Bronchial epithelial cell (primary cell): ENCODE data around the gene SLAMF7. TPM values are rescaled to one million over a fixed set of nuclear protein-coding genes. Genes with fewer than 3 reads are reported as not detected.
A peak's percentile ranks its signal among the peaks of the same experiment; 100 is the strongest.
"Not testable (repeated sequence)": the region's sequence is repeated elsewhere in the genome, so short reads cannot be mapped to it uniquely, and the experiment has no call there.

Experiments
- DNase-seq: peaks from one replicate; pipeline ENCODE4 v3.0.0-alpha.2; 2010; ENCODE audit warnings: low read depth
- FAIRE-seq: peaks from 2 replicates; lab custom pipeline; 2011; peaks lifted over from hg19 to GRCh38; lab: Jason Lieb, UNC
- H3K27me3 ChIP-seq: 2 replicates; pipeline ENCODE4 v1.5.1; 2011; ENCODE audit warnings: low read length; ENCODE audit not compliant: control insufficient read depth, insufficient read depth
- H3K36me3 ChIP-seq: 2 replicates; pipeline ENCODE4 v1.5.1; 2011; ENCODE audit warnings: low read length; ENCODE audit not compliant: control insufficient read depth, insufficient read depth
- H3K4me3 ChIP-seq: 2 replicates; pipeline ENCODE4 v1.5.1; 2011; ENCODE audit warnings: mild to moderate bottlenecking, low read depth, low read length, control low read depth
- total RNA-seq: library from RNA; depleted of rRNA; stranded (reverse); fragments of >200 nt; gene quantifications from 2 replicates; pipeline ENCODE4 v1.2.1, GENCODE V29; 2014
- TF ChIP-seq, protein P1 (sequence below): IDR thresholded peaks from 2 replicates; pipeline ENCODE4 v1.5.1; 2011; ENCODE audit warnings: mild to moderate bottlenecking, moderate library complexity, low read length, control low read depth, inconsistent platforms; ENCODE audit not compliant: insufficient read depth, severe bottlenecking

The SLAMF7 gene
- total RNA-seq, 1 donor from 2014 or later, result 0.79 TPM

DNA sequence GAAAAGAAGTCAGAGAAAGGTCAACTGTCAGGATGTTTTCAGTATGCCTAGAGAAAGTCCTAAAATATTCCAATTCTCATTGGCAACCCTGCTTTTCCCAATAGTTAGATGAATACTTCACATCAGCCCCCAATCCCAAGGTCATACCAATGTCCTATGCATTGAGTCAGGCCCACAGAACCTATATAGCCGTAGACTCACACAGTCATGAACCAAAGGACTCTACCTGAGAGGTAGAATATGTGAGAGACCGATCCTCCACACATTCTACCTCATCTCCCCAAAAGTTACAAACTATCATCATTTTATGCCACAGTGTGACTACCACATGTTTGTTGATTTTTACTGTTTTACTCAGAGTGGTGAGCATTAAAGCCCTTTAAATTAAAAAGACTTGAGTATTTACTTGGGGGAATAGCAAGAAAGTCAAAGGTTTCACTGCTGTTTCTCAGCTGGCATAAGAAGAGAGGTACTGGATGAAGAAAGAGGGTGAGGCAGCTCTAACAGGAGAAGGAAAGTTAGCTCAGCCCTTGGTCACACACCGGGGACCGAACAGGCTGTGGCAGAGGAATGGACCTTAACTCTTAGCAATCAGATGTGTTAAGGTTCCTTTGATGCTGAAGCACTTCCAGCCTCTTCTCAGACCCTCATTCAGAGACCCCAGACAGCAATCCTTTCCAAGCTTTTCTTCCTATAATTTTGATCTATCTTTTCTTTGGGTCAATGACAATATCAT is 28.4 kb upstream of the SLAMF7 start:
- H3K4me3 ChIP-seq, result no peak overlapping the region
- TF ChIP-seq, protein P1, sequence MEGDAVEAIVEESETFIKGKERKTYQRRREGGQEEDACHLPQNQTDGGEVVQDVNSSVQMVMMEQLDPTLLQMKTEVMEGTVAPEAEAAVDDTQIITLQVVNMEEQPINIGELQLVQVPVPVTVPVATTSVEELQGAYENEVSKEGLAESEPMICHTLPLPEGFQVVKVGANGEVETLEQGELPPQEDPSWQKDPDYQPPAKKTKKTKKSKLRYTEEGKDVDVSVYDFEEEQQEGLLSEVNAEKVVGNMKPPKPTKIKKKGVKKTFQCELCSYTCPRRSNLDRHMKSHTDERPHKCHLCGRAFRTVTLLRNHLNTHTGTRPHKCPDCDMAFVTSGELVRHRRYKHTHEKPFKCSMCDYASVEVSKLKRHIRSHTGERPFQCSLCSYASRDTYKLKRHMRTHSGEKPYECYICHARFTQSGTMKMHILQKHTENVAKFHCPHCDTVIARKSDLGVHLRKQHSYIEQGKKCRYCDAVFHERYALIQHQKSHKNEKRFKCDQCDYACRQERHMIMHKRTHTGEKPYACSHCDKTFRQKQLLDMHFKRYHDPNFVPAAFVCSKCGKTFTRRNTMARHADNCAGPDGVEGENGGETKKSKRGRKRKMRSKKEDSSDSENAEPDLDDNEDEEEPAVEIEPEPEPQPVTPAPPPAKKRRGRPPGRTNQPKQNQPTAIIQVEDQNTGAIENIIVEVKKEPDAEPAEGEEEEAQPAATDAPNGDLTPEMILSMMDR, result no peak
- peaks cover 8% of the 10 kb centered on the region for H3K27me3 ChIP-seq
- no peaks in the 10 kb centered on the region for H3K36me3 ChIP-seq
- FAIRE-seq (no peak), DNase-seq (no peak)

DNA sequence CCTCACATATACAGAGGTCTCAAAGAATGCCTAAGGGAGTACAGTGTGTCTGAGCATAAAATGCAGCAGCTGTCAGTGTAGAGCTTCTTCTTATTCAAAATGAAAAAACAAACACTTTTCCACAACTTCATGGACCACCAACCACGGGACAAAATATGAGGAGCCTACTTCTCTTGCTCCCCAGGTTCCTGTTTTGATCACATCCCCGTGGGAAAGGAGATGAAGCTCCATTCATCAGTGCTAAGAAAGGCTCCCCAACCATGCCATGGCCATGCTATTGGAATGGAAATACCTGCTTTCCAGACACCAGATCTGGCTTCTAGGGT is 27.8 kb upstream of the SLAMF7 start:
- H3K4me3 ChIP-seq, result no peak overlapping the region
- TF ChIP-seq, protein P1, result no peak
- DNase-seq (no peak), FAIRE-seq (no peak)
- H3K27me3 ChIP-seq, result peaks cover 8% of the 10 kb centered on the region
- H3K36me3 ChIP-seq, result no peaks in the 10 kb centered on the region

DNA sequence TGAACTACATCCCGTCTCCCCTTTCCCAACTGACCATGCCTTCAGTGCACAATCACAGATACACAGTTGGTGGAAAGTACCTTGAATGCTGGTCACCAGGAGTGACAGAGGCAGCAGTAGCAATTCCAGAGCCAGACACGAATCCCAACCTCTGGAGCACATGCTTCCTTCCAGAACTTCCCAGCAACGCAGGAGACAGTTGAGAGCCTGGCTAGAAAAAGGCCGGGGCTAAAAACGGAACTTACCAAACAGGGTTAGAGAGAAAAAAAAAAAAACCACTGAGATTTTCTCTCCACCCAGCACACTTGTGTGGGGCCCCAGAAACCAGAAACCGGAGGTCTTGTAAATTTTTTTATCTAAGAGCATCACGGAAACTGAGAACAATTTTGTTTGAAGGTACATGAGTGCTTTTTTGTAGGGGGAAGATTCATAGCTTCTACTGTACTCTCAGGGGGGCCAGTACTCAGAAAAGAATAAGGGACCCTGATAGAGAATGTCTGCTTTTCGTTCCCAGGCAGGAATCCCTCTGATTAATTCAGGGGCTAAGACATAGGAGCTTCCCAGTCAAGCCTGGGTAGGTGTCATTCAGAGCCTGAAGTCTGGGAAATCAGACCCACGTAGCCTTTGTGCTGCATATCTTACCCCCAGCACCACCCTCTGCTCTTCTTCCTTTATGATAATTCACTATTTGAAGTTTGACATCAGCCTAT is 27.3 kb upstream of the SLAMF7 start, which contains the start of gene CD48:
TSS of gene CD48 (minus strand) at position 221 of the 710 bp plus-strand sequence. CDS start at position 162, 59 bp downstream.
- DNase-seq (no peak), FAIRE-seq (no peak)
- Histone ChIP-seq H3K4me3 (no peak within 1 kb of the TSS), H3K27me3 (peaks cover 8% of the 10 kb centered on the region), H3K36me3 (no peaks in the 10 kb centered on the region)
- TF ChIP-seq, protein P1, result no peak

DNA sequence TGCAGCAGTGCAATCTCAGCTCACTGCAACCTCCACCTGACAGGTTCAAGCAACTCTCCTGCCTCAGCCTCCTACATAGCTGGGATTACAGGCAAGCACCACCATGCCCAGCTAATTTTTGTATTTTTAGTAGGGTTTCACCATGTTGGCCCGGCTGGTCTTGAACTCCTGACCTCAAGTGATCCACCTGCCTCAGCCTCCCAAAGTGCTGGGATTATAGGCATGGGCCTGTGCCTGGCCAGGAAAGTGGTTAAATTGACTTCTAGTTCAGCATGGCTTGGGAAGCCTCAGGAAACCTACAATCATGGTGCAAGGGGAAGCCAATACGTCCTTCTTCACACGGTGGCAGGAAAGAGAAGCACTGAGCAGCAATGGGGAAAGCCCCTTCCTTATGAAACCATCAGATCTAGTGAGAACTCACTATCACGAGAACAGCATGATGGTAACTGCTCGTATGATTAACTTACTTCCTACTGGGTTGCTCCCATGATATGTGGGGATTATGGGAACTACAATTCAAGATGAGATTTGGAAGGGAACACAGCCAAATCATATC is 26.4 kb upstream of the SLAMF7 start:
- not testable (repeated sequence) for H3K27me3 ChIP-seq, FAIRE-seq, H3K36me3 ChIP-seq

DNA sequence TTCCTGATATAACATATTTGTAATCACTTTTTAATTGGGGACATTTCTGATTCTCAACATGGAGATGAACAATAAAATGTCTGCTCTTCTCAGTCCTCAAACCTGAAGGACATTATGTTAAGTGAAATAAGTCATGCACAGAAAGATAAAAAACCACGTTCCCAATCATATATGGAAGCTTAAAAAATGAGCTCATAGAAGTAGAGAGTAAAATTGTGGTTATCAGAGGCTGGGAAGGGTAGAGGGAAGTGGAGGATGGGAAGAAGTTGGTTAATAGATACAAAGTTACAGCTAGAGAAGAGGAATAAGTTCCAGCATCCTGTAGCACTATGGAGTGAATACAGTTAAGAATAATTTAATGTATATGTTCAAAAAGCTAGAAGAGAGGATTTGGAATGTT is 25.9 kb upstream of the SLAMF7 start:
- Histone ChIP-seq H3K4me3 (no peak overlapping the region), H3K36me3 (no peaks in the 10 kb centered on the region), H3K27me3 (peaks cover 9% of the 10 kb centered on the region)
- FAIRE-seq, result no peak
- no peak for DNase-seq
- TF ChIP-seq, protein P1, result no peak

More for the DNA sequence above, 26.4 kb upstream of the SLAMF7 start:
- DNase-seq, H3K4me3 ChIP-seq: not testable (repeated sequence)

DNA sequence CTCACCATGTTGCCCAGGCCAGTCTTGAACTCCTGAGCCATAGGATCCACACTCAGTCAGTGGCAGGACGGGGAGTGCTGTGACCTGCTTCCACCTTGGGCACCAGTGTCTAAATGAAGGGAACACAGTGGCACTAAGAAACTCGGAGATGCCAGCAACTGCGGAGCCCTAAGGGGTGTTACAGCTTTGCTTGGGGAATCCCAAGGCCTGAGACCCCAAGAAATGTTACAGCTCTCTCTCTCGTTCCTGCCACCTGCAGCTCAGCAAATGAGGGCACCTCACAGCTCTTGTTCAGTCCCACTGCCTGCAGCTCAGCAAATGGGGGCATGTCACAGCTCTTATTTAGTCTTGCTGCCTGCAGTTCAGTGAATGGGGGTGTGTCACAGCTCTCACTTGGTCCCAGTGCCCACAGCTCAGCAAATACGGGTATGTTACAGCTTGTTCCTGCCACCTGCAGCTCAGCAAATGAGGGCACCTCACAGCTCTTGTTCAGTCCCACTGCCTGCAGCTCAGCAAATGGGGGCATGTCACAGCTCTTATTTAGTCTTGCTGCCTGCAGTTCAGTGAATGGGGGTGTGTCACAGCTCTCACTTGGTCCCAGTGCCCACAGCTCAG is 24.9 kb upstream of the SLAMF7 start:
- not testable (repeated sequence) for H3K27me3 ChIP-seq, DNase-seq, H3K36me3 ChIP-seq, H3K4me3 ChIP-seq
- FAIRE-seq, result peak; percentile 96
